ENCODE results near the gene CYB561D2.

DNA sequence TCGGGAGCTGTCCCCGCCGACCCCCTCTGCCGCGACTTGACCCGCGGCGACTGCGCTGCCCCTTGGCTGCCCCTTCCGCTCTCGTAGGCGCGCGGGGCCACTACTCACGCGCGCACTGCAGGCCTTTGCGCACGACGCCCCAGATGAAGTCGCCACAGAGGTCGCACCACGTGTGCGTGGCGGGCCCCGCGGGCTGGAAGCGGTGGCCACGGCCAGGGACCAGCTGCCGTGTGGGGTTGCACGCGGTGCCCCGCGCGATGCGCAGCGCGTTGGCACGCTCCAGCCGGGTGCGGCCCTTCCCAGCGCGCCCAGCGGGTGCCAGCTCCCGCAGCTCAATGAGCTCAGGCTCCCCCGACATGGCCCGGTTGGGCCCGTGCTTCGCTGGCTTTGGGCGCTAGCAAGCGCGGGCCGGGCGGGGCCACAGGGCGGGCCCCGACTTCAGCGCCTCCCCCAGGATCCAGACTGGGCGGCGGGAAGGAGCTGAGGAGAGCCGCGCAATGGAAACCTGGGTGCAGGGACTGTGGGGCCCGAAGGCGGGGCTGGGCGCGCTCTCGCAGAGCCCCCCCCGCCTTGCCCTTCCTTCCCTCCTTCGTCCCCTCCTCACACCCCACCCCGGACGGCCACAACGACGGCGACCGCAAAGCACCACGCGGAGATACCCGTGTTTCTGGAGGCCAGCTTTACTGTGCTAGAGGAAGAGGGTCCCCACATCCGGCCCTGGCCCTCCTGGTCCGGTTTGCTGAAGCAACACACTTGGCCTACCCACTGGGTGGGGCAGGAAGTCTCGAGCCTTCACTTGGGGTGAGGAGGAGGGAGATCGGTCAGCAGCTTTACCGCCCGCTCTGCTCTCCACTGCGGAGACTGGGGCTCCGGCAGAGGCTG lies 10.0 kb upstream of the CYB561D2 start, which contains the start of gene RASSF1:
- TF ChIP-seq, protein P1, sequence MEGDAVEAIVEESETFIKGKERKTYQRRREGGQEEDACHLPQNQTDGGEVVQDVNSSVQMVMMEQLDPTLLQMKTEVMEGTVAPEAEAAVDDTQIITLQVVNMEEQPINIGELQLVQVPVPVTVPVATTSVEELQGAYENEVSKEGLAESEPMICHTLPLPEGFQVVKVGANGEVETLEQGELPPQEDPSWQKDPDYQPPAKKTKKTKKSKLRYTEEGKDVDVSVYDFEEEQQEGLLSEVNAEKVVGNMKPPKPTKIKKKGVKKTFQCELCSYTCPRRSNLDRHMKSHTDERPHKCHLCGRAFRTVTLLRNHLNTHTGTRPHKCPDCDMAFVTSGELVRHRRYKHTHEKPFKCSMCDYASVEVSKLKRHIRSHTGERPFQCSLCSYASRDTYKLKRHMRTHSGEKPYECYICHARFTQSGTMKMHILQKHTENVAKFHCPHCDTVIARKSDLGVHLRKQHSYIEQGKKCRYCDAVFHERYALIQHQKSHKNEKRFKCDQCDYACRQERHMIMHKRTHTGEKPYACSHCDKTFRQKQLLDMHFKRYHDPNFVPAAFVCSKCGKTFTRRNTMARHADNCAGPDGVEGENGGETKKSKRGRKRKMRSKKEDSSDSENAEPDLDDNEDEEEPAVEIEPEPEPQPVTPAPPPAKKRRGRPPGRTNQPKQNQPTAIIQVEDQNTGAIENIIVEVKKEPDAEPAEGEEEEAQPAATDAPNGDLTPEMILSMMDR (IDR thresholded peaks at IDR 0.05; ENCODE audit: low read length): no peak
- TF ChIP-seq EZH2 (optimal IDR thresholded peaks at IDR 0.05; ENCODE audit: low read depth, low read length): no peak
- no peak for TF ChIP-seq EZH2phosphoT487 (IDR thresholded peaks at IDR 0.05; ENCODE audit: low read length)

Measured in MM.1S (cell line).